Neutrophil (primary cell): ENCODE results near the gene CCDC61.

Experiments used
- H3K27ac ChIP-seq: fragments of 200-600 bp; sonication (generic); 2 replicates; pipeline ENCODE4 v1.5.1; 2016; ENCODE audit warnings: mild to moderate bottlenecking, moderate library complexity
- H3K27me3 ChIP-seq: fragments of 200-600 bp; sonication (generic); 2 replicates; pipeline ENCODE4 v1.6.0; 2016; ENCODE audit warnings: mild to moderate bottlenecking
- H3K36me3 ChIP-seq: fragments of 200-600 bp; sonication (generic); 2 replicates; pipeline ENCODE4 v1.5.1; 2017
- H3K4me1 ChIP-seq, 2 experiments: fragments of 200-600 bp in 1 of 2; sonication (generic) in 1 of 2; 1 replicate in 1 of 2; 2 replicates in 1 of 2; pipeline versions ENCODE4 v1.5.1 to v1.6.1; 2013 to 2016; ENCODE audit warnings: low read depth in 1 of 2, low read length in 1 of 2, mild to moderate bottlenecking in 1 of 2, moderate library complexity in 1 of 2; ENCODE audit not compliant: control insufficient read depth in 1 of 2, insufficient read depth in 1 of 2
- H3K4me3 ChIP-seq, 2 experiments: fragments of 200-600 bp in 1 of 2; sonication (generic) in 1 of 2; 1 replicate in 1 of 2; 2 replicates in 1 of 2; pipeline ENCODE4 v1.5.1; 2013 to 2016; ENCODE audit warnings: low read depth in 1 of 2, low read length in 1 of 2, mild to moderate bottlenecking in 1 of 2, moderate library complexity in 1 of 2
- H3K9me3 ChIP-seq: fragments of 200-600 bp; sonication (generic); 2 replicates; pipeline ENCODE4 v1.5.1; 2016
- TF ChIP-seq, protein P1 (sequence below): fragments of 200-600 bp; sonication (generic); IDR thresholded peaks from 2 replicates; pipeline ENCODE4 v1.5.1; 2016; ENCODE audit warnings: antibody characterized with exemption

The CCDC61 gene

DNA sequence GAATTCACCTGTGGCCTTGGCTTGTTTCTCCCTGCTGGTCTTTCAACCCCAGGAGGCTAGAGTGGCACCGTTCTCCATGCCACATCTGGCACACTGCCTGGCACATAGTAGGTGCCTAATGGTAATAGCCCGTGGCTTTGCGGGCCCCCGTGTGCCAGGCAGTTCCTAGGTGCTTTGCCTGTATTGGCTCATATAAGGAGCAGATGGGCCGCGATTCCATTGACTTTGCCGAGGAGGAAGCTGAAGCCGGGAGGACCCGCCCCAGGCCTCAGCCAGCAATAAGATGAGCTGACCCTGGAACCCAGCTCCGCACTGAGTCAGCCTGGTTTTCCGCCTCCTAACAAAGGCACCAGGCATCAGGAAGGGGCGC is 26.8 kb downstream of the CCDC61 start:
- Histone ChIP-seq H3K4me1 (peaks cover 99 to 100% of the 10 kb centered on the region in 2 experiments), H3K4me3 (peak overlapping the region; percentile 88 to 96), H3K36me3 (peaks cover 35% of the 10 kb centered on the region), H3K27me3 (no peaks in the 10 kb centered on the region), H3K9me3 (no peaks in the 10 kb centered on the region), H3K27ac (peak overlapping the region; percentile 92)
- TF ChIP-seq, protein P1, sequence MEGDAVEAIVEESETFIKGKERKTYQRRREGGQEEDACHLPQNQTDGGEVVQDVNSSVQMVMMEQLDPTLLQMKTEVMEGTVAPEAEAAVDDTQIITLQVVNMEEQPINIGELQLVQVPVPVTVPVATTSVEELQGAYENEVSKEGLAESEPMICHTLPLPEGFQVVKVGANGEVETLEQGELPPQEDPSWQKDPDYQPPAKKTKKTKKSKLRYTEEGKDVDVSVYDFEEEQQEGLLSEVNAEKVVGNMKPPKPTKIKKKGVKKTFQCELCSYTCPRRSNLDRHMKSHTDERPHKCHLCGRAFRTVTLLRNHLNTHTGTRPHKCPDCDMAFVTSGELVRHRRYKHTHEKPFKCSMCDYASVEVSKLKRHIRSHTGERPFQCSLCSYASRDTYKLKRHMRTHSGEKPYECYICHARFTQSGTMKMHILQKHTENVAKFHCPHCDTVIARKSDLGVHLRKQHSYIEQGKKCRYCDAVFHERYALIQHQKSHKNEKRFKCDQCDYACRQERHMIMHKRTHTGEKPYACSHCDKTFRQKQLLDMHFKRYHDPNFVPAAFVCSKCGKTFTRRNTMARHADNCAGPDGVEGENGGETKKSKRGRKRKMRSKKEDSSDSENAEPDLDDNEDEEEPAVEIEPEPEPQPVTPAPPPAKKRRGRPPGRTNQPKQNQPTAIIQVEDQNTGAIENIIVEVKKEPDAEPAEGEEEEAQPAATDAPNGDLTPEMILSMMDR = no peak

DNA sequence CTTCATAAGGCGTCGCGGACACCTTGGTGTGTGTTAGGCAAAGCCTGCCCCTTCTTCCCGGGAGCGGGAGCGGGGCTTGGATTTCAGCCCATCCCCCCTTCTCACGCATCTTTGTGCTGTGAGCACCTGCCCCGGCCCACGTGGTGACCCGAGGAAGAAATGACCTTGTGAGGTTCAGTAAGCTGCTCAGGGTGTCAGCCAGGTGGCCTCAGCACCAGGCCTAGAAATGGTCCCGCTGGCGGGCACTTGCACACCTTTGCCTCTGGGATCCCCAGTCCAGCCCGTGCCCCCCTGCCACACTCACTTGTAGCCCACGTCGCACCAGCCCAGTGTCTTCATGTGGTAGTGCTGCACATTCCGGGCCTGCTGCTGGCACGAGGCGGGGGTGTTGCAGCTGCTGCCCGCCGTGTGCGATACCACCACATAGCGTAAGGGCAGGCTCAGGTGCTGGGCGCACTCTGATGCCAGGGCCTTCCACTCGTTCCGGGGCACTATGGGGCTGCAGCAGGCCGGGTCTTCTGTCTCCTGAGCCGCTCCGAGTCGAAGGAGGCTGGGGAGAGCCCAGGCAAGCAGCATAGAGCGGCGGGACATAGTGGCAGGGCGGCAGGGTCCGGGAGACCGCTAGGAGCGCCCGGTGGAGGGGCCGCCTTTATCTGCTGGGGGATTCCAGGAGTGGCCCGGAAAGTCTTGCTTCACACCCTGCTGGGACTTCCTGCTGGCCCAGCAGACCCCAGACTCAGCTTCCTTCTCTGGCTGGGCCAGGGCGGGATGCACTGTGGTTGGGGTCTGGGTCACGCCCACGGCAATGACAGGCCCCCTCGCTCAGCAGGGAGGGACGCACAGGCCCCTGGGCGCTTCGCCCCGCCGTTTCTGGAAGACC is 27.4 kb downstream of the CCDC61 start, which contains the start of gene PGLYRP1:
TSS of gene PGLYRP1 (minus strand) at position 623 of the 880 bp plus-strand sequence. CDS start at position 591, 32 bp downstream.
- H3K27ac ChIP-seq = peak within 1 kb of the TSS; percentile 92
- TF ChIP-seq, protein P1 = no peak
- H3K9me3 ChIP-seq = no peaks in the 10 kb centered on the region
- H3K4me3 ChIP-seq = peak within 1 kb of the TSS; percentile 88 to 96
- H3K4me1 ChIP-seq = peaks cover 99 to 100% of the 10 kb centered on the region in 2 experiments
- H3K27me3 ChIP-seq = no peaks in the 10 kb centered on the region
- peaks cover 35% of the 10 kb centered on the region for H3K36me3 ChIP-seq

DNA sequence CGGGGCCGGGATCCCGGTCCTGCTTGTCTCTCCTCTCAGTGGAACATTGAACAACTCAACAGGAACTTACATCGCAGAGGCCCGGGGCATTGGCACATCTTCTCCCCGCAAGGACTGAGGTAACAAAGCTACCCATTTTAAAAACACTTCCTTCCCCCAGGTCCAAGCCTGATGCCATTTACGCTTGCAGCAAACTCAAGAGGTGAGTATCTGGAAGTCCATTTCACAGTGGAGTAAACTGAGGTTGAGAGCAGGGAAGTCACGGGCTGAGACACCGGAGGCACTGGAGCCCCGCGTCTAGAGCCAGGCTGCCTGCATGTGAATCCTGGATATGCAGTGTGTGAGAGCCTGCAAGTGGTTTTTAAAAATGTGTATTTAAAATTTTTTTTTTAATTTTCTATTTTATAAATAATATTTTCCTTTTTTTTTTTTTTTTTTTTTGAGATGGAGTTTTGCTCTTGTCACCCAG is 28.1 kb downstream of the CCDC61 start:
- H3K27ac ChIP-seq = peak overlapping the region; percentile 92
- no peaks in the 10 kb centered on the region for H3K27me3 ChIP-seq
- H3K36me3 ChIP-seq = peaks cover 29% of the 10 kb centered on the region
- H3K9me3 ChIP-seq = no peaks in the 10 kb centered on the region
- H3K4me1 ChIP-seq = peaks cover 99 to 100% of the 10 kb centered on the region in 2 experiments
- H3K4me3 ChIP-seq = peak overlapping the region; percentile 88 to 96
- TF ChIP-seq, protein P1 = no peak

DNA sequence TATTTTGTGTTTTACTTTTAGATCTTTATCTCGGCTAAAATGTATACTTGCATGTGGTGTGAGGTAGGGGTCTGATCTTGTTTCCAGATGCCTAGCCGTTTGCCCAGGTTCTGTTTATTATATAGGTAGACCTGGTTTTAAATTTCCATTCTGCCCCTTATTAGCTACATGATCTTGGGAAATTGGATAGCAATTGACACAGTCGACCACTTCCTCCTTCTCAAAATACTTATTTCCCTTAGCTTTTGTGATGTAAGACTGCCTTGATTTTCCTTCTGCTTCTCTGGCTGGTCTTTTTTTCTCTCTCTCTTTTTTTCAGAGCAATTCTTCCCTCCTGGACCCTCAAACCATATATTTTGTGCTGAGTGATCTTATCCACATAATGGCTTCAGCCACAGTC is 30.6 kb downstream of the CCDC61 start:
- peaks cover 7% of the 10 kb centered on the region for H3K27me3 ChIP-seq
- H3K4me3 ChIP-seq = peak overlapping the region; percentile 47
- TF ChIP-seq, protein P1 = no peak
- no peaks in the 10 kb centered on the region for H3K9me3 ChIP-seq
- H3K27ac ChIP-seq = peak overlapping the region; percentile 92
- peaks cover 12% of the 10 kb centered on the region for H3K36me3 ChIP-seq
- peaks cover 83 to 88% of the 10 kb centered on the region in 2 experiments for H3K4me1 ChIP-seq

DNA sequence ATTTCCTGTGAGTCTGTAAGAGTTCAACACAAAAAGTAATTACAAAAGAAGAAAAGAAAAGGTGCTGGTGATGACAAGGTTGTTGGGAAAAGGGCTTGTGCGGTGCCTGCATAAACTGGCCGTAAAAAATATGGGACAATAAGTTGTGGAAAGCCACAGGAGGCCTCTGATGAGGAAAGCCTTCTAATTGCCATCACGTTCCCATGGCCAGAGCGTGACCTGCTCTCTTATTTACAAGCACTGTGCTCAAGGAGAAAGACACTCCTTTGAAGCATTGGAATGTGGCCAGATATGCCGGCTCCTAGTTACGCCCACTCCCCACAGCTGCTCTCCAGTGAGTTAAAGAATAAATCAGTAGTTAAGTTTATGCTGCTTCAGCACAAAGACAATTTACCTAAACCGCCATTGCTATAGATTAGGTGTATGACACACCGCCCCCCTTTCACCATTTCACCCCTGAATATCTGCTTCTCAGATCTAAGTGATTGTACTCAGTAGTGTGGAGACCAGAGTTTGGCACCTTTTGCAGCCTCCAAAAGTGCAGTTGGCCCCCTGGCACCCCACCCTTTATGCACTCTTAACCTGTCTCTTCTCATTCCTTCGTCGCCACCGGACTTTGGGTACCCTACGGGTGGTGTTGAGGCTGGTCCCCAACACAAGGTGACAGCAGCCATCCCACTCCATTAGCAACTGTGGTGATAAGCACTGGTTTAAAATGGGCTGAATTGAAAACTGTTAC is 35.7 kb downstream of the CCDC61 start:
- Histone ChIP-seq H3K4me1 (peaks cover 33 to 37% of the 10 kb centered on the region in 2 experiments), H3K27me3 (peaks cover 30% of the 10 kb centered on the region), H3K27ac (no peak overlapping the region), H3K9me3 (no peaks in the 10 kb centered on the region), H3K4me3 (no peak overlapping the region), H3K36me3 (peaks cover 6% of the 10 kb centered on the region)
- TF ChIP-seq, protein P1 = no peak
